T-cell (primary cell): Measurements from ENCODE around the gene NSDHL. TPM values are rescaled to one million over a fixed set of nuclear protein-coding genes. Genes with fewer than 3 reads are reported as not detected.

ENCODE experiments used
- ATAC-seq, 4 experiments: fragments of 200-7000 bp in 3 of 4; fragments of 150-1000 bp in 1 of 4; cut with Tn5 transposase; replicated peaks in 1 of 4; 1 replicate in 3 of 4; 2 replicates in 1 of 4; pipeline ENCODE4 v1.10.0; 2021; ENCODE audit warnings: moderate library complexity in 3 of 4, mild to moderate bottlenecking in 2 of 4, moderate number of reproducible peaks in 1 of 4
- CTCF ChIA-PET, 2 donors: fragments of 300-600 bp; sonication (Branson Sonifier 250); formaldehyde crosslinking; loops; one replicate each; lab custom pipeline; 2022; ENCODE audit warnings: antibody characterized with exemption in 2 of 2; lab: Charles Lee
- POLR2A ChIA-PET, 2 donors: fragments of 300-600 bp; sonication (Branson Sonifier 250); formaldehyde crosslinking; loops; one replicate each; lab custom pipeline; 2022; ENCODE audit warnings: antibody characterized with exemption in 2 of 2; lab: Charles Lee
- DNase-seq, 35 experiments: peaks; one replicate each; pipeline versions ENCODE4 v3.0.0 to v3.0.0-alpha.2; 2013 to 2023
- H3K27ac ChIP-seq: one replicate; pipeline ENCODE4 v1.5.1; 2013; ENCODE audit warnings: low read length
- H3K27me3 ChIP-seq, 2 experiments: replicated peaks in 1 of 2; 1 replicate in 1 of 2; 2 replicates in 1 of 2; pipeline versions ENCODE4 v1.6.1 to v1.7.0; 2013; ENCODE audit warnings: low read length in 1 of 2, mixed read lengths in 1 of 2; ENCODE audit not compliant: control insufficient read depth in 2 of 2, insufficient read depth in 2 of 2; ENCODE audit errors: extremely low read depth in 1 of 2
- H3K36me3 ChIP-seq, 2 donors: 1 replicate in 1 of 2; 2 replicates in 1 of 2; pipeline versions ENCODE4 v1.6.1 to v1.7.0; 2013; ENCODE audit warnings: low read length in 1 of 2; ENCODE audit not compliant: control insufficient read depth in 2 of 2, insufficient read depth in 1 of 2; ENCODE audit errors: extremely low read depth in 1 of 2
- H3K4me1 ChIP-seq, 2 experiments: 1 replicate in 1 of 2; 2 replicates in 1 of 2; pipeline versions ENCODE4 v1.6.1 to v1.7.0; 2013; ENCODE audit warnings: low read length in 2 of 2, mixed read lengths in 1 of 2; ENCODE audit not compliant: insufficient read depth in 2 of 2, control insufficient read depth in 1 of 2; ENCODE audit errors: extremely low read depth in 1 of 2
- H3K4me3 ChIP-seq, 2 donors: 1 replicate in 1 of 2; 2 replicates in 1 of 2; pipeline versions ENCODE4 v1.5.1 to v1.7.0; 2013; ENCODE audit warnings: mild to moderate bottlenecking in 2 of 2, low read length in 1 of 2, moderate library complexity in 1 of 2; ENCODE audit not compliant: control insufficient read depth in 1 of 2; ENCODE audit errors: extremely low read depth in 1 of 2
- H3K9me3 ChIP-seq: 2 replicates; pipeline ENCODE4 v1.7.0; 2013
- H3K27ac Mint-ChIP-seq, 2 donors: one replicate each; pipeline ENCODE4 v1.8.0; 2020 to 2021; ENCODE audit warnings: mild to moderate bottlenecking in 2 of 2, mixed read lengths in 2 of 2
- H3K27me3 Mint-ChIP-seq, 2 donors: one replicate each; pipeline ENCODE4 v1.8.0; 2021 to 2022; ENCODE audit warnings: mixed read lengths in 2 of 2
- H3K36me3 Mint-ChIP-seq: one replicate; pipeline ENCODE4 v1.8.0; 2021; ENCODE audit warnings: mixed read lengths
- H3K4me1 Mint-ChIP-seq, 3 donors: one replicate each; pipeline ENCODE4 v1.8.0; 2020 to 2022; ENCODE audit warnings: mixed read lengths in 3 of 3, mild to moderate bottlenecking in 1 of 3
- H3K4me3 Mint-ChIP-seq, 3 donors: one replicate each; pipeline ENCODE4 v1.8.0; 2020 to 2022; ENCODE audit warnings: mild to moderate bottlenecking in 3 of 3, mixed read lengths in 3 of 3, moderate library complexity in 3 of 3
- H3K9me3 Mint-ChIP-seq, 3 donors: one replicate each; pipeline ENCODE4 v1.8.0; 2020 to 2022; ENCODE audit warnings: mixed read lengths in 3 of 3
- WGBS: methylation state at CpG from one replicate; pipeline ENCODE4 v1.1.5; 2013; ENCODE audit warnings: missing lambda C conversion rate; ENCODE audit not compliant: insufficient coverage; 5-methylcytosine and 5-hydroxymethylcytosine counted together
- total RNA-seq, 35 experiments: library from RNA in 6 of 35; stranded (reverse) in 6 of 35; fragments of 120-200 nt in 1 of 35; gene quantifications; one replicate each; pipeline versions ENCODE4 v1.2.1 to v1.2.4 and lab custom pipeline; 2013 to 2026

Gene NSDHL
- total RNA-seq, 5 donors from 2014 or later (not counting 1 experiment from before 2014, with no cell fraction given): 3.1 to 8.1 (median 7.1) TPM

GRCh38 chrX:152822383-152823086, 8.3 kb upstream of the NSDHL start:
- H3K27me3 ChIP-seq: peaks cover 0 to 9% of the 10 kb centered on the region in 2 experiments
- no peak overlapping the region for H3K27ac ChIP-seq
- no peaks in the 10 kb centered on the region for H3K4me1 ChIP-seq
- H3K36me3 ChIP-seq: no peaks in the 10 kb centered on the region
- H3K9me3 ChIP-seq: no peaks in the 10 kb centered on the region
- Mint-ChIP-seq H3K4me3 (no peak overlapping the region), H3K9me3 (no peaks in the 10 kb centered on the region), H3K27ac (no peak overlapping the region), H3K36me3 (peaks cover 3% of the 10 kb centered on the region), H3K27me3 (peaks cover 8 to 29% of the 10 kb centered on the region in 2 donors), H3K4me1 (no peaks in the 10 kb centered on the region)
- DNase-seq (no peak), ATAC-seq (no peak)
- WGBS: no CpG with 5 or more reads among the region's 6 CpGs
- H3K4me3 ChIP-seq: no peak overlapping the region
- ChIA-PET POLR2A (no interaction called here), CTCF (no interaction called here)

- Histone ChIP-seq H3K4me1 (no peaks in the 10 kb centered on the region), H3K27me3 (peaks cover 0 to 9% of the 10 kb centered on the region in 2 experiments), H3K36me3 (no peaks in the 10 kb centered on the region), H3K9me3 (no peaks in the 10 kb centered on the region), H3K27ac (no peak overlapping the region), H3K4me3 (no peak overlapping the region)
- 63% methylated on average over 3 of the region's 6 CpGs for WGBS
- Mint-ChIP-seq H3K4me3 (no peak overlapping the region), H3K27me3 (peaks cover 8 to 23% of the 10 kb centered on the region in 2 donors), H3K27ac (no peak overlapping the region), H3K9me3 (no peaks in the 10 kb centered on the region), H3K36me3 (peaks cover 3% of the 10 kb centered on the region), H3K4me1 (no peaks in the 10 kb centered on the region)
- DNase-seq: no peak
- ATAC-seq: no peak
- ChIA-PET POLR2A (no interaction called here), CTCF (no interaction called here)
Observed at GRCh38 chrX:152823657-152824056, 7.2 kb upstream of the NSDHL start.

GRCh38 chrX:152824841-152825374, 6.0 kb upstream of the NSDHL start:
- ChIA-PET POLR2A (no interaction called here), CTCF (no interaction called here)
- H3K4me1 Mint-ChIP-seq: peaks cover 0 to under 1% (median under 1%) of the 10 kb centered on the region in 3 donors
- H3K27ac Mint-ChIP-seq: no peak overlapping the region
- H3K27ac ChIP-seq: no peak overlapping the region
- H3K36me3 Mint-ChIP-seq: peaks cover 3% of the 10 kb centered on the region
- 48% methylated on average over 4 of the region's 7 CpGs for WGBS
- no peak overlapping the region for H3K4me3 ChIP-seq
- peaks cover 0 to under 1% of the 10 kb centered on the region in 2 experiments for H3K4me1 ChIP-seq
- H3K4me3 Mint-ChIP-seq: no peak overlapping the region
- H3K27me3 ChIP-seq: peaks cover 0 to 9% of the 10 kb centered on the region in 2 experiments
- H3K36me3 ChIP-seq: no peaks in the 10 kb centered on the region
- no peak for ATAC-seq
- H3K9me3 Mint-ChIP-seq: no peaks in the 10 kb centered on the region
- DNase-seq: no peak
- no peaks in the 10 kb centered on the region for H3K9me3 ChIP-seq
- peaks cover 8 to 19% of the 10 kb centered on the region in 2 donors for H3K27me3 Mint-ChIP-seq

- no peaks in the 10 kb centered on the region for H3K36me3 ChIP-seq
- DNase-seq (no peak), ATAC-seq (no peak)
- H3K9me3 ChIP-seq: no peaks in the 10 kb centered on the region
- peaks cover 2 to 20% of the 10 kb centered on the region in 2 experiments for H3K4me1 ChIP-seq
- H3K27ac ChIP-seq: peak overlapping the region; percentile 3
- Mint-ChIP-seq H3K27me3 (peaks cover 0 to 3% of the 10 kb centered on the region in 2 donors), H3K4me3 (peak overlapping the region; percentile 85 to 95 (median 91)), H3K27ac (peak overlapping the region in 1 of 2 donors; percentile 88), H3K9me3 (no peaks in the 10 kb centered on the region), H3K36me3 (peaks cover 13% of the 10 kb centered on the region), H3K4me1 (peaks cover 10 to 35% (median 31%) of the 10 kb centered on the region in 3 donors)
- 0% methylated on average over 3 of the region's 10 CpGs for WGBS
- POLR2A ChIA-PET: interaction anchor here in 1 of 2 donors (0.5 kb wide), 1 partner anchor 109 kb away, joined by 3 read pairs; no protein-coding TSS in a partner anchor
- CTCF ChIA-PET: no interaction called here
- no peaks in the 10 kb centered on the region for H3K27me3 ChIP-seq
- peak overlapping the region; percentile 49 to 68 for H3K4me3 ChIP-seq
Observed at GRCh38 chrX:152831391-152831790, 528 bp downstream of the NSDHL start.

- ATAC-seq (no peak), DNase-seq (no peak)
- peak overlapping the region; percentile 85 to 95 (median 91) for H3K4me3 Mint-ChIP-seq
- Histone ChIP-seq H3K4me1 (peaks cover 2 to 20% of the 10 kb centered on the region in 2 experiments), H3K9me3 (no peaks in the 10 kb centered on the region), H3K36me3 (no peaks in the 10 kb centered on the region), H3K27ac (no peak overlapping the region), H3K4me3 (no peak overlapping the region), H3K27me3 (no peaks in the 10 kb centered on the region)
- POLR2A ChIA-PET: no interaction called here
- H3K27ac Mint-ChIP-seq: peak overlapping the region in 1 of 2 donors; percentile 63
- CTCF ChIA-PET: interaction anchor here in 1 of 2 donors (1.0 kb wide), 1 partner anchor 12 kb away, joined by 3 read pairs; no protein-coding TSS in a partner anchor
- WGBS: no CpG with 5 or more reads among the region's 5 CpGs
- no peaks in the 10 kb centered on the region for H3K27me3 Mint-ChIP-seq
- H3K9me3 Mint-ChIP-seq: no peaks in the 10 kb centered on the region
- peaks cover 14% of the 10 kb centered on the region for H3K36me3 Mint-ChIP-seq
- peaks cover 10 to 35% (median 31%) of the 10 kb centered on the region in 3 donors for H3K4me1 Mint-ChIP-seq
Observed at GRCh38 chrX:152832520-152832919, 1.7 kb downstream of the NSDHL start.

- ChIA-PET CTCF (no interaction called here), POLR2A (interaction anchor here in 1 of 2 donors (0.6 kb wide), 1 partner anchor 1516 kb away, joined by 3 read pairs; no protein-coding TSS in a partner anchor)
- Histone ChIP-seq H3K27me3 (no peaks in the 10 kb centered on the region), H3K36me3 (no peaks in the 10 kb centered on the region), H3K4me1 (peaks cover 2 to 20% of the 10 kb centered on the region in 2 experiments), H3K9me3 (no peaks in the 10 kb centered on the region), H3K27ac (no peak overlapping the region), H3K4me3 (no peak overlapping the region)
- DNase-seq (no peak), ATAC-seq (no peak)
- WGBS: 100% methylated on average over 2 of the region's 4 CpGs
- Mint-ChIP-seq H3K27ac (no peak overlapping the region), H3K4me3 (peak overlapping the region in 1 of 3 donors; percentile 85), H3K36me3 (peaks cover 16% of the 10 kb centered on the region), H3K27me3 (no peaks in the 10 kb centered on the region), H3K4me1 (peaks cover 14 to 39% (median 36%) of the 10 kb centered on the region in 3 donors), H3K9me3 (no peaks in the 10 kb centered on the region)
Observed at GRCh38 chrX:152833378-152833777, 2.5 kb downstream of the NSDHL start.
